Erythroblast (primary cell): ENCODE measurements around the gene OAT.

Experiments used
- GATA1 ChIP-seq: IDR thresholded peaks from 2 replicates; pipeline ENCODE4 v1.6.1; 2011; ENCODE audit warnings: low read depth, mild to moderate bottlenecking, control low read depth, low read length, moderate library complexity
- POLR2A ChIP-seq: IDR thresholded peaks from 2 replicates; pipeline ENCODE4 v1.6.1; 2011; ENCODE audit warnings: mild to moderate bottlenecking, low read length

- peak; percentile 98 for TF ChIP-seq POLR2A
- no peak for TF ChIP-seq GATA1
Measured at GRCh38 chr10:124418726-124419501, at the start of gene OAT.
